Inflammatory macrophage treated with lipopolysaccharide for 4 hours (primary cell): Measurements from ENCODE around the gene C2orf78.
A peak's percentile ranks its signal among the peaks of the same experiment; 100 is the strongest.

ENCODE experiments used
- DNase-seq: peaks from one replicate; pipeline ENCODE4 v3.0.0-alpha.2; 2020

The C2orf78 gene

GRCh38 chr2:73838889-73839534, 55.0 kb downstream of the C2orf78 start:
- no peak for DNase-seq

DNA sequence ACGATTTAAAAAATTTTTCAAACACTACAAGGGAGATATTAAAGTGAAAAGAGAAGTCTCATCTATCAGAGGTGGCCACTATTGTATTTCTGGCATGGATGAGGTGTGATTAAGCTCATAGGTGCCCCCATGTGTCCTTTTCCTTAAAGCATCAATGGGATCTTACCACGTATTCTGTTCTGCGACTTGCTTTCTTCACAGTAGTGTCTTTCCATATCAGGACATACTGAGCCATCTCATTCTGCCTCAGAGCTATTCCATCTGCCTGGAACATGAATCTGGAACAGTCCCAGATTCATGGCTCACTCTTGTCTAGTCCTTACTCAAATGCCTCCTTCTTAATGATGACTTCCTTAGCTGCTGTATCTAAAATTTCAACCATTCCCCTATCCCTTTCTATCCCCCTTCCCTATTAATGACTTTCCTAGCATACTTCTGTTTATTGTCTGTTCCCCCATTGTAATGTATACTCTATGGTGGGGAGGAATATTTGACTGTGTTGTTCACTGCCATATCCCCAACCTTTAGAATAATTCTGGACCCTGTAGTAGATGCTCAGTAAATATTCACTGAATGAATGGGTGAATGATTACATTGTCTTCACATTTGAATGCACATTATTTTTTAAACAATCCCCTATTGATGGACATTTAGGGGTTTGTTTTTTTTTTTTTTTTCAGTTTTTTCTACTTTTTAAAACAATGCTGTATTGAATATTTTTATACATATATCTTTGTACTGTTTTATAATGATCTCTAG, 55.8 kb downstream of the C2orf78 start:
- DNase-seq = no peak

- no peak for DNase-seq
Measured at GRCh38 chr2:73841912-73842738, 58.1 kb downstream of the C2orf78 start.

DNA sequence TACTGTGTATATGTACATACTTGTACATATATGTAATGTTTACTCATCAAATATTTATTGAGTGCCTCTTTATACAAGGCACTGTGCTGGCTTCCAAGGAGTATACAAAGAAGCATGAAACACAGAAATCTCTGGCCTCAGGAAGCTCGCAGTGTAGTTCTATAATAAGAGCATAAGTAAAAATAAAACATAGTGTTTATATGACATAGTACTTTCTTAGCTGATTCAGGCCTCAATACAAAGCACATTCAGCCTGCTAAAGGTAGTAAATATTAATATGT, 58.7 kb downstream of the C2orf78 start:
- no peak for DNase-seq

DNA sequence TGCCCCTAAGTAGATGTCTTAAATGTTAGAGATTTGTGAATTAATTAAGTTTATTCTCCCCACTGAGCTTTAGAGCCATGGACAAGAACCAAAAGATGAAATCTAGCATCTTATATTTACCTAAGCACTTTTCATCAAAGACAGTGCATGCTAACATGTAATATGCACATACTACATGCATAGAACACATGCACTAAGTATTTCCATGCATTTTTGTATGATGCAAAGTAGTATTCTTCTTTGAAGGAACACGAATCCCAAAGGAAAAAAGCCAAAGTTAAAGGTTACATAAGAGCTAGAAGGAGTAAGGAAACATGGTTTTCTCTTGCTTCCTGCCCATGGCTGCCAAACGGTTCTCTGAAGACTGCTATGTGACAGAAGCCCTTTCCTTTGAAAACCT, 60.1 kb downstream of the C2orf78 start:
- DNase-seq = no peak

DNA sequence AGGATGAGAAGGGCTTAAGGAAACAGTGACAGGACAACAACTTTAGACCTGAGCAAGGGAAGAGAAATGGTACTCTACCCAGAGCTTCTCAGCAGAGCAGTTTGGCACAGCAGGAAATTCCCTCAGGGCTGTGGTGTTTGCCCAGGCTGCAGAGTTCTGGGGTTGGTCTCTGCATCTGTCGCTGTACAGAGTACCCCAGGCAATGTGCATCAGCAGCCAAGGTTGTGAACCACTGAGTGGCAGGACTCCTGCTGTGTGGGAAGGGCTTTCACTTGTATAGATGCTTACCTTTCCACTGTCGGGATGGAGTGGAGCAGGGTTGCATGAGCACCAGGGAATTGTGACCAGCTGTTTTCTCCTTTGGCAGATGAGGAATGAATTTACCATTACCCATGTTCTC, 66.0 kb downstream of the C2orf78 start:
- DNase-seq = no peak

GRCh38 chr2:73851274-73851673, 67.3 kb downstream of the C2orf78 start:
- DNase-seq = no peak

DNA sequence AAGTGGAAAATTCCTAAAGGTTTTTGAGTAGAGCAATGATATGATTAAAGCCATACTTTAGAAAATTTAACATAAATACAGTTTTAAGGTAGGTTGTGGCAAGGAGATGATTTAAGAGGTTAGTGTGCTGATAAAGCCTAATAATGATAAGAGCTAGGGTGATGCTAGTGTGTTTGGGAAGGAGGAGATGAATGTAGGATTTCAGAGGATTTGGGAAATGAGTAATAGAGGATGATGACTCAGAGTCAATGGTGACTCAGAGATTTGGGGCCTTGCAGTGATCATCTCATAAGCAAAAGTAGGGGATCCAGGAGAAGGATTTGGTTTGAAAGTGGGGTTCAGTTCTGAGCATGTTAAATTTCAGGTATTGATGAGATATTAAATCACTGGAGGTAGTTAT, 68.0 kb downstream of the C2orf78 start:
- DNase-seq = peak; percentile 36

DNA sequence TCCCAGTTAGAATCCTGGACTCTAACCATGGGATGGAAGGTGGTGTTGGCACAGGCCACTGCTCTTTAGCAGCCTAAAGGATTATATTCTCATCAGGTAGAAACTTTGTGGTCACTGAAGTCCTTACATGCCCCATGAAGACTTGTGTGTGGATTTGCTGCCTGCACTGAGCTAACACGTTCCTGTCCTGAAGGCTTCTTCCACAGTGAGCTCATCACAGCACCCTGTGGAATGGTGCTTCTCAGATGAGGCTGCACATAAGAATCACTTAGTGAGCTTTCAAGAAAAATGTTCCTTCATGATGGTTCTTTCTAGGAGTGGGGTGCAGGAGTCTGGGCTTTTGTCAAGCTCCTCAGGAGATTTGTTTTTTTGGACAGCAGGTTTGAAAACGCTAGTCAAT, 71.5 kb downstream of the C2orf78 start:
- DNase-seq = no peak

DNA sequence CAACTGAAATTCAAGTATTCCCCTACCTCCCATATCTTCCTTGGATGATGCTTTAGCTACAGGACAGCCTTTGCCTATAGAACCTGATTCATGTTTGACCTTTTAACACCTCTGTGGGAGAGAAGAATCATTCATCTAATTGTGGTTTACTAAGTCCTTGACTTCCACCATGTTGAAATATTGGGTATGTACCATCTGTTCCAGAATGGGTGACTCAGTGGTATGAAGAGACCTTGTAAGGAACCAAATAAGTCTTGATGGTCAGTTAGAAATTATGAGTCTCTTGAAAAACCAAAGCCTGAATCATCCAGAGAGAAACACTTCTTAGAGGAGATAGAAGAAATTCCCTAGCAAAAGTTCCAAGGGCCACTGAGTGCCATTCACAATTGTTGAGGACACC, 72.2 kb downstream of the C2orf78 start:
- DNase-seq = no peak

DNA sequence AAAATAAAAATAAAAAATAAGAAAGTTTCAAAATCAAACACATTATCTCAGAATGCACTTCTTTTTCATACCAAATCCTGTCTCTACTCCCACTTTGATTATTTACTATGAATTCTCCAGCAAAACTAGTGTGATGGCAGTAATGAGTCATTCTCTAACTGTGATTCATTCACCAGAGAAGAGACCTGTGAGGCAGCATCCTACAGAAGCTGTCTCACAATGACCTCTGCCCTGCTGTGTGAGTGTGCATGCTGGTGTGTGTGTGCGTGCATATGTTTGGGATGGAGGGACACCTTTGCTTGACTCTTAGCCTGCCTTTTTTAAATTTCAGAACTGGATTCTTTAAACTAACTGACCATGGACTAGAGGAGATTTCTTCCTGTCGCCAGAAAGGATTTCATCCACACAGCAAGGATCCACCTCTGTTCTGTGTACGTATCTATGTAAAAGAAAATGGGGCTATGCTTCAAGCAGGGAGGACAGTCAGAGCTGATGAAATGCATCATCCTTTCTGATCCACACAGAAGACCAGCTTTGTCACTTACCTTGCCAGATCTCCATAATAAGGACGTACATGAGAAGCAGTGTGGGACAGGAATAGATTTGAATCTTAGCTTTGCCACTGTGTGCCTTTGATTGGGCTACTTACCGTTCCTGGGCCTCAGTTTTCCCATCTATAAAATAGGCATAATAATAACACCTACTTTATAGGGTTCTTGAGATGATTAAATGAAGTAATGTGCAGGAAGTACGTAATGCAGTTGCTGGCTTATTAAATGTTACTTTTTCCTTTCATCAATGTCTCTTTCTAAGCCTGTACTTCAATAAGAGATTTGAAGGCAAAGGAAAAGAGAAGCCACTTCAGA, 76.0 kb downstream of the C2orf78 start:
- DNase-seq = peak; percentile 16

DNA sequence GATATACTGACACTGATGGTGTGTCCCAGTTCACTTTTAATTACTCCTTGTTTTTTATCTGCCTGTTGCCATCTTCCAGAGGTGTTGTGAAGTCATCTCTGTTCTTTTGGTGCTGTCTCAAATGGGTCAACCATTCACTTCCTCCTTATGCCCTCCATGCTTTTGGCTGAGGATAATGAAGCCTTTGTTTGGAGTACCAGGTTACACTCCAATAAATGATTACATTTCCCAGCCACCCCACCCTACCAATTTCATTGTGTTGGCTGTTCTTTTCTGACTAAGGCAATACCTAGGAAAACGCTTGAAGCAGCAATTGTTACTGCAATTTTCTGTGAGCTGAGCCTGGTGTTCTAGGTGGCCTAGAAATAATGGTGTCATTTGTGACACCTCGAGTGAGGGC, 79.0 kb downstream of the C2orf78 start:
- no peak for DNase-seq
